ENCODE results near the gene FAAH2. TPM values are rescaled to one million over a fixed set of nuclear protein-coding genes. Genes with fewer than 3 reads are reported as not detected.

Gene FAAH2
- total RNA-seq, 5 donors from 2014 or later (not counting 1 experiment from before 2014, with no cell fraction given), result 7.5 to 14.4 (median 10.4) TPM

DNA sequence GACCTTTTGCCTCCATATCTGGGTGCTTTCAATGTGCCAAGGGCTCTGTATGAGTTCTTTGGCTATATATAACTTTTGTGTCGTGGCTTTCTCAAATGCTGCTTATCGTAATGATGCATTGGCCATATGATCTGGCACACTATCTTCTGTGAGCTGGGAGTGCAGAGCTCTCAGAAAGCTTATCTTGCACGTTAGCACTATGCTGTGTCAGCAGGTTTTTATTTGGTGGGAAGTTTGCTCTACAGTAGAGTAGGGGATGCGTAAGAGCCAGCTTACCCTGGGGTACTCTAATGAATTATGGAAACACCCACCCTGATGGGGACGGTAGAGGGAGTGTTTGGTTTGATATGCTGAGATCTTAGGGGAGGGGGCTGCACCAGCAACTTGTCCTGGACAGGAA lies 119.6 kb downstream of the FAAH2 start:
- H3K9me3 ChIP-seq, result no peaks in the 10 kb centered on the region
- no CpG with 5 or more reads among the region's 5 CpGs for WGBS (ENCODE audit: insufficient coverage)
- Mint-ChIP-seq H3K4me3 (no peak overlapping the region), H3K36me3 (peaks cover 30% of the 10 kb centered on the region), H3K27ac (no peak overlapping the region), H3K27me3 (no peaks in the 10 kb centered on the region), H3K9me3 (peaks cover 3 to 14% (median 6%) of the 10 kb centered on the region in 3 donors), H3K4me1 (no peaks in the 10 kb centered on the region)
- H3K4me3 ChIP-seq (ENCODE audit: control insufficient read depth in 1 of 2, extremely low read depth in 1 of 2, low read length in 1 of 2), result no peak overlapping the region
- no peaks in the 10 kb centered on the region for H3K27me3 ChIP-seq (replicated peaks in 1 of 2; ENCODE audit: control insufficient read depth in 2 of 2, extremely low read depth in 1 of 2, insufficient read depth in 2 of 2, low read length in 1 of 2)
- DNase-seq (no peak), ATAC-seq (replicated peaks in 1 of 4) (no peak)
- H3K27ac ChIP-seq (ENCODE audit: low read length), result no peak overlapping the region
- CTCF ChIA-PET, result no interaction called here
- no peaks in the 10 kb centered on the region for H3K4me1 ChIP-seq (ENCODE audit: control insufficient read depth in 1 of 2, extremely low read depth in 1 of 2, insufficient read depth in 2 of 2, low read length in 2 of 2)
- H3K36me3 ChIP-seq (ENCODE audit: control insufficient read depth in 2 of 2, extremely low read depth in 1 of 2, insufficient read depth in 1 of 2, low read length in 1 of 2), result no peaks in the 10 kb centered on the region
- POLR2A ChIA-PET, result no interaction called here

DNA sequence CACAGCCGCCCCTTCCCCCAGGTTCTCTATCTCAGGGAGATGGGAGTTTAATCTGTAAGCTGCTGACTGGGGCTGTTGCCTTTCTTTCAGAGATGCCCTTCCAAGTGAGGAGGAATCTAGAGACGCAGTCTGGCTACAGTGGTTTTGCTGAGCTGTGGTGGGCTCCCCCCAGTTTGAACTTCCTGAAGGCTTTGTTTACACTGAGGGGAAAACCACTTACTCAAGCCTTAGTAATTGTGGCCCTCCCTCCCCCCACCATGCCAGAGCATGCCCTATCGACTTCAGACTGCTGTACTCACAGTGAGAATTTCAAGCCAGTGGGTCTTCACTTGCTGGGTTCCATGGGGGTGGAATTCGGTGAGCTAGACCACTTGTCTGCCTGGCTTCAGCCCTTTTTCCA lies 131.3 kb downstream of the FAAH2 start:
- no peaks in the 10 kb centered on the region for H3K27me3 ChIP-seq (replicated peaks in 1 of 2; ENCODE audit: control insufficient read depth in 2 of 2, extremely low read depth in 1 of 2, insufficient read depth in 2 of 2, low read length in 1 of 2)
- H3K4me1 ChIP-seq (ENCODE audit: control insufficient read depth in 1 of 2, extremely low read depth in 1 of 2, insufficient read depth in 2 of 2, low read length in 2 of 2), result no peaks in the 10 kb centered on the region
- no peaks in the 10 kb centered on the region for H3K36me3 ChIP-seq (ENCODE audit: control insufficient read depth in 2 of 2, extremely low read depth in 1 of 2, insufficient read depth in 1 of 2, low read length in 1 of 2)
- WGBS (ENCODE audit: insufficient coverage), result no CpG with 5 or more reads among the region's 4 CpGs
- H3K27ac Mint-ChIP-seq, result no peak overlapping the region
- H3K9me3 Mint-ChIP-seq, result peaks cover 0 to 13% (median 5%) of the 10 kb centered on the region in 3 donors
- peaks cover 0 to 8% of the 10 kb centered on the region in 2 donors for H3K27me3 Mint-ChIP-seq
- no peak overlapping the region for H3K4me3 Mint-ChIP-seq
- peaks cover 0 to 13% (median 0%) of the 10 kb centered on the region in 3 donors for H3K4me1 Mint-ChIP-seq
- ChIA-PET CTCF (no interaction called here), POLR2A (no interaction called here)
- H3K4me3 ChIP-seq (ENCODE audit: control insufficient read depth in 1 of 2, extremely low read depth in 1 of 2, low read length in 1 of 2), result no peak overlapping the region
- peaks cover 44% of the 10 kb centered on the region for H3K36me3 Mint-ChIP-seq
- no peak overlapping the region for H3K27ac ChIP-seq (ENCODE audit: low read length)
- DNase-seq, result no peak
- ATAC-seq (replicated peaks in 1 of 4), result no peak
- H3K9me3 ChIP-seq, result no peaks in the 10 kb centered on the region

DNA sequence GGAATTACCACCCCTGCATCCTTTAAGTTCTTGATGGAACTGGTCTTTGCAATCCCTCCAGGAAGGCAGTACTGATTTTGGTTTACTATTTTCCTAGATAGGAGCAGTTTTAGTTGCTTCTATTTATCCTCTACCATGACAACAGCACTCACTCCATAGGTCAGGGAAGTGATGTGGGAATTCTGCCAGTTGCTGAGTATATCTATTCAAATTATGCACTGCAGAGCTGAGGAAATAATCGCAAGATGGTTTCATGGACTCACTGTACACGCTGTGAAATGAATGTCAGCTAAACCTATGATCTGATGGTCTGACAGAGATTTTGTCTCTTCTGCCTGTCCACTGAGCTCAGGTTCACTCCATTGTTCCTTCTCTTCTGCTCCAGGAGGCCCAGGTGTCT lies 135.8 kb downstream of the FAAH2 start:
- H3K27ac Mint-ChIP-seq, result no peak overlapping the region
- Histone ChIP-seq H3K4me3 (ENCODE audit: control insufficient read depth in 1 of 2, extremely low read depth in 1 of 2, low read length in 1 of 2) (no peak overlapping the region), H3K9me3 (no peaks in the 10 kb centered on the region), H3K36me3 (ENCODE audit: control insufficient read depth in 2 of 2, extremely low read depth in 1 of 2, insufficient read depth in 1 of 2, low read length in 1 of 2) (no peaks in the 10 kb centered on the region), H3K27ac (ENCODE audit: low read length) (no peak overlapping the region), H3K27me3 (replicated peaks in 1 of 2; ENCODE audit: control insufficient read depth in 2 of 2, extremely low read depth in 1 of 2, insufficient read depth in 2 of 2, low read length in 1 of 2) (no peaks in the 10 kb centered on the region), H3K4me1 (ENCODE audit: control insufficient read depth in 1 of 2, extremely low read depth in 1 of 2, insufficient read depth in 2 of 2, low read length in 2 of 2) (no peaks in the 10 kb centered on the region)
- H3K27me3 Mint-ChIP-seq, result peaks cover 0 to 11% of the 10 kb centered on the region in 2 donors
- 86% methylated on average over 1 of the region's 2 CpGs for WGBS (ENCODE audit: insufficient coverage)
- H3K4me3 Mint-ChIP-seq, result no peak overlapping the region
- ChIA-PET CTCF (no interaction called here), POLR2A (no interaction called here)
- ATAC-seq (replicated peaks in 1 of 4) (no peak), DNase-seq (no peak)
- peaks cover 0 to under 1% (median 0%) of the 10 kb centered on the region in 3 donors for H3K4me1 Mint-ChIP-seq
- peaks cover 26% of the 10 kb centered on the region for H3K36me3 Mint-ChIP-seq
- H3K9me3 Mint-ChIP-seq, result no peaks in the 10 kb centered on the region

DNA sequence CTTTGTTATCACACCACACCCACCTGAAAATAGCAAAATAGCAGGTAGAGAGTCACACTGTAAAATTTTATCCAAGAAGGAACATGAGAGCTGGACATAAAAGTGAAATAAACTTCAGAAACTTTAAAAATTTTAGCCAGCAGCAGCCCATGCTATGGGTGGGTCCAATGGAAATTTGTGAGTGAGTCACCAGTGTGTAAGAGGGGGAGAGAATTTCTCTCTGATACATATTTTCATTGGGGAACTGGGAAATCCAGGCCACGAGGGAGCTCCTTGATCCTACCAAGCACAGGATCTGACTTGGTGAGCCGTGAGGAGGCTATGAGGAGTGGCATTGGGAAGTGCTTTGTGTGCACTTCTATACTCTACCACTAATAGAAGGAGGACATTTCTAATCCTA lies 136.3 kb downstream of the FAAH2 start:
- Mint-ChIP-seq H3K4me1 (no peaks in the 10 kb centered on the region), H3K27ac (no peak overlapping the region), H3K4me3 (no peak overlapping the region), H3K27me3 (peaks cover 0 to 11% of the 10 kb centered on the region in 2 donors), H3K36me3 (peaks cover 23% of the 10 kb centered on the region), H3K9me3 (no peaks in the 10 kb centered on the region)
- H3K36me3 ChIP-seq (ENCODE audit: control insufficient read depth in 2 of 2, extremely low read depth in 1 of 2, insufficient read depth in 1 of 2, low read length in 1 of 2), result no peaks in the 10 kb centered on the region
- H3K27ac ChIP-seq (ENCODE audit: low read length), result no peak overlapping the region
- no peaks in the 10 kb centered on the region for H3K4me1 ChIP-seq (ENCODE audit: control insufficient read depth in 1 of 2, extremely low read depth in 1 of 2, insufficient read depth in 2 of 2, low read length in 2 of 2)
- ChIA-PET POLR2A (no interaction called here), CTCF (no interaction called here)
- no CpG with 5 or more reads among the region's 2 CpGs for WGBS (ENCODE audit: insufficient coverage)
- DNase-seq (no peak), ATAC-seq (replicated peaks in 1 of 4) (no peak)
- H3K4me3 ChIP-seq (ENCODE audit: control insufficient read depth in 1 of 2, extremely low read depth in 1 of 2, low read length in 1 of 2), result no peak overlapping the region
- H3K27me3 ChIP-seq (replicated peaks in 1 of 2; ENCODE audit: control insufficient read depth in 2 of 2, extremely low read depth in 1 of 2, insufficient read depth in 2 of 2, low read length in 1 of 2), result no peaks in the 10 kb centered on the region
- no peaks in the 10 kb centered on the region for H3K9me3 ChIP-seq

DNA sequence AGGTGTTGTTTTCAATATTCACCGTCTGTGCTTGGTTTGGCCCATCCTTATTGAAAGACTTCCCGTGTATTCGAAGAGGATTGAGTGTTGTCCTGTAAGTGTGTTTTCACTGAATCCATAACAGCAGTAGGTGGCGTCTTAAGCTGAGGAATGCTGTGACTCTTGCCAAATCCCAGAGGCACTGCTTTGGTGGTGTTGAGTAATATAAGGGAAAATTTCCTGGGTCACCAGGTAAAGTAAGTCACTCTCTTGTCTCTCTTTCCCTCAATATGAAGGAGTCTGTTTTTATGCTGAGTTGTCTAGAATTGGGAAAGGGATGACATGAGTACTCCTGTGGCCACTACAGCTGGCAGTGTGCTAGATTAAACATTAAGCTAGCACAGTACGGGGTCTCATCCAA lies 158.6 kb downstream of the FAAH2 start:
- H3K4me1 Mint-ChIP-seq, result no peaks in the 10 kb centered on the region
- peaks cover 0 to 15% of the 10 kb centered on the region in 2 donors for H3K27me3 Mint-ChIP-seq
- peaks cover 40% of the 10 kb centered on the region for H3K36me3 Mint-ChIP-seq
- Histone ChIP-seq H3K36me3 (ENCODE audit: control insufficient read depth in 2 of 2, extremely low read depth in 1 of 2, insufficient read depth in 1 of 2, low read length in 1 of 2) (peaks cover 2 to 4% of the 10 kb centered on the region in 2 donors), H3K4me1 (ENCODE audit: control insufficient read depth in 1 of 2, extremely low read depth in 1 of 2, insufficient read depth in 2 of 2, low read length in 2 of 2) (no peaks in the 10 kb centered on the region), H3K9me3 (no peaks in the 10 kb centered on the region), H3K4me3 (ENCODE audit: control insufficient read depth in 1 of 2, extremely low read depth in 1 of 2, low read length in 1 of 2) (no peak overlapping the region), H3K27me3 (replicated peaks in 1 of 2; ENCODE audit: control insufficient read depth in 2 of 2, extremely low read depth in 1 of 2, insufficient read depth in 2 of 2, low read length in 1 of 2) (no peaks in the 10 kb centered on the region), H3K27ac (ENCODE audit: low read length) (no peak overlapping the region)
- no peak for ATAC-seq (replicated peaks in 1 of 4)
- no peak overlapping the region for H3K27ac Mint-ChIP-seq
- no peak overlapping the region for H3K4me3 Mint-ChIP-seq
- WGBS (ENCODE audit: insufficient coverage), result 80% methylated on average over 1 of the region's 5 CpGs
- no peak for DNase-seq
- ChIA-PET CTCF (no interaction called here), POLR2A (no interaction called here)
- H3K9me3 Mint-ChIP-seq, result no peaks in the 10 kb centered on the region

DNA sequence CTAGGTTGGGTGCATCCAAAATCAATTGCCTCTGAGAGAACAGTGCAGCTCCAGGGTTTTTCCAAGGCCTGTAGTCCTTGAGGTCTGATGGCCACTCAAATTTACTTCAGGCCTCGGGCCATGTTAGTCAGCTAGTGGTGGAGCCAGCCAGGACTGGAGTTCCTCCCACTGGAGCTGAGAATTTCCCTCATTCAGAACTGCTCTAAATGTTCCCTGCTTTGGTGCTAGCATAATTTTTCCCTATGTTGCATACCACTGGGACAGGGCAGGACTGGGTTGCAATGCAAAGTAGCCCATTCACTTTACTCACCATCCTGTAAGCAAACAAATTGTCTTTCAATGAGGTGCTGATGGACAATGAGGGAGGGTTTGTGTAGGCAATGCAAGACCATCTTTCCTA lies 159.3 kb downstream of the FAAH2 start:
- 100% methylated on average over 1 of the region's 1 CpG for WGBS (ENCODE audit: insufficient coverage)
- ChIA-PET CTCF (no interaction called here), POLR2A (no interaction called here)
- Mint-ChIP-seq H3K27ac (no peak overlapping the region), H3K36me3 (peaks cover 39% of the 10 kb centered on the region), H3K27me3 (peaks cover 0 to 15% of the 10 kb centered on the region in 2 donors), H3K9me3 (no peaks in the 10 kb centered on the region), H3K4me3 (no peak overlapping the region), H3K4me1 (no peaks in the 10 kb centered on the region)
- Histone ChIP-seq H3K9me3 (no peaks in the 10 kb centered on the region), H3K27me3 (replicated peaks in 1 of 2; ENCODE audit: control insufficient read depth in 2 of 2, extremely low read depth in 1 of 2, insufficient read depth in 2 of 2, low read length in 1 of 2) (no peaks in the 10 kb centered on the region), H3K36me3 (ENCODE audit: control insufficient read depth in 2 of 2, extremely low read depth in 1 of 2, insufficient read depth in 1 of 2, low read length in 1 of 2) (peaks cover 2 to 4% of the 10 kb centered on the region in 2 donors), H3K4me3 (ENCODE audit: control insufficient read depth in 1 of 2, extremely low read depth in 1 of 2, low read length in 1 of 2) (no peak overlapping the region), H3K27ac (ENCODE audit: low read length) (no peak overlapping the region), H3K4me1 (ENCODE audit: control insufficient read depth in 1 of 2, extremely low read depth in 1 of 2, insufficient read depth in 2 of 2, low read length in 2 of 2) (no peaks in the 10 kb centered on the region)
- ATAC-seq (replicated peaks in 1 of 4) (no peak), DNase-seq (no peak)

DNA sequence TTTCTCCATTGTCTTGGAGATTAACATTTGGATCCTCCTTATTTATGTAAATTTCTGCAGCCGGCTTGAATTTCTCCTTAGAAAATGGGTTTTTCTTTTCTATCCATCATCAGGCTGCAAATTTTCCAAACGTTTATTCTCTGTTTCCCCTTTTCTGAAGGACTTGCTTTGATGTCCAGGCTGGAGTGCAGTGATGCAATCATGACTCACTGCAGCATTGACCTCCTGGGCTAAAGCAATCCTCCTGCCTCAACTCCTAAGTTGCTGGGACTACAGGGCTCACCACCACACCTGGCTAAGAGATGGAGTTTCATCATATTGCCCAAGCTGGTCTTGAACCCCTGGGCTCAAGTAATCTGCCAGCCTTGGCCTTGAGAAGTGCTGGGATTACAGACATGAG lies 161.3 kb downstream of the FAAH2 start:
- Mint-ChIP-seq H3K9me3 (no peaks in the 10 kb centered on the region), H3K4me3 (no peak overlapping the region), H3K27me3 (peaks cover 0 to 8% of the 10 kb centered on the region in 2 donors), H3K27ac (no peak overlapping the region), H3K36me3 (peaks cover 39% of the 10 kb centered on the region), H3K4me1 (no peaks in the 10 kb centered on the region)
- DNase-seq (no peak), ATAC-seq (replicated peaks in 1 of 4) (no peak)
- Histone ChIP-seq H3K4me3 (ENCODE audit: control insufficient read depth in 1 of 2, extremely low read depth in 1 of 2, low read length in 1 of 2) (no peak overlapping the region), H3K27ac (ENCODE audit: low read length) (no peak overlapping the region), H3K36me3 (ENCODE audit: control insufficient read depth in 2 of 2, extremely low read depth in 1 of 2, insufficient read depth in 1 of 2, low read length in 1 of 2) (peaks cover 2 to 4% of the 10 kb centered on the region in 2 donors), H3K27me3 (replicated peaks in 1 of 2; ENCODE audit: control insufficient read depth in 2 of 2, extremely low read depth in 1 of 2, insufficient read depth in 2 of 2, low read length in 1 of 2) (no peaks in the 10 kb centered on the region), H3K9me3 (no peaks in the 10 kb centered on the region), H3K4me1 (ENCODE audit: control insufficient read depth in 1 of 2, extremely low read depth in 1 of 2, insufficient read depth in 2 of 2, low read length in 2 of 2) (no peaks in the 10 kb centered on the region)
- CTCF ChIA-PET, result no interaction called here
- POLR2A ChIA-PET, result no interaction called here
- WGBS (ENCODE audit: insufficient coverage), result no CpG with 5 or more reads among the region's 2 CpGs

Measured in T-cell (primary cell).